Measurements from ENCODE around the gene HIRA. TPM values are rescaled to one million over a fixed set of nuclear protein-coding genes. Genes with fewer than 3 reads are reported as not detected.
A peak's percentile ranks its signal among the peaks of the same experiment; 100 is the strongest.
"Not testable (repeated sequence)": the region's sequence is repeated elsewhere in the genome, so short reads cannot be mapped to it uniquely, and the experiment has no call there.

The HIRA gene
- total RNA-seq, 4 donors from 2014 or later: 63.8 to 139 (median 107) TPM

DNA sequence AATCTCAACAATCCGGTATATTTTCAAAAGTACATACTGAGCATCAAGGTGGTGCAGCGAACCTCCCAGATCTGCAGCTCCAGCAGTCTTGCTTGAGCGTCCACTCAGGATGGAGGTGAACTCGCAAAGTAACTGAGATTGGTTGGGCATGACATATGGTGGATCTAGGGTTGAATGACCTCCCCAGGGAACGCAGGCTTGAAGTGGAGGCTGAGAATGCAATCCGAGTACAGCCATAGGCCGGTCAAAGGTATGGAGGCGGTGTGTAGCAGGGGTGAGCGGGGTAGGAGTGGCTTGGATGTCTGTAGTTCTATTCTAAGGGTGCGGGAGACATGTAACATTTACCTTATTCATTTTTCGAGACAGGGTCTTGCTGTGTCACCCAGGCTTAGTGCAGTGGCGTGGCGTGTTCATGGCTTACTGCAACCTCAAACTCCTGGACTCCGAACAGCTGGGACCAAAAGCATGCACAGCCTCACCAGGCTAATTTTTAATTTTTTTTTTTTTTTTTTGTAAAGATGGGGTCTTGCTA is 16.6 kb upstream of the HIRA start:
- TF ChIP-seq, protein P1, sequence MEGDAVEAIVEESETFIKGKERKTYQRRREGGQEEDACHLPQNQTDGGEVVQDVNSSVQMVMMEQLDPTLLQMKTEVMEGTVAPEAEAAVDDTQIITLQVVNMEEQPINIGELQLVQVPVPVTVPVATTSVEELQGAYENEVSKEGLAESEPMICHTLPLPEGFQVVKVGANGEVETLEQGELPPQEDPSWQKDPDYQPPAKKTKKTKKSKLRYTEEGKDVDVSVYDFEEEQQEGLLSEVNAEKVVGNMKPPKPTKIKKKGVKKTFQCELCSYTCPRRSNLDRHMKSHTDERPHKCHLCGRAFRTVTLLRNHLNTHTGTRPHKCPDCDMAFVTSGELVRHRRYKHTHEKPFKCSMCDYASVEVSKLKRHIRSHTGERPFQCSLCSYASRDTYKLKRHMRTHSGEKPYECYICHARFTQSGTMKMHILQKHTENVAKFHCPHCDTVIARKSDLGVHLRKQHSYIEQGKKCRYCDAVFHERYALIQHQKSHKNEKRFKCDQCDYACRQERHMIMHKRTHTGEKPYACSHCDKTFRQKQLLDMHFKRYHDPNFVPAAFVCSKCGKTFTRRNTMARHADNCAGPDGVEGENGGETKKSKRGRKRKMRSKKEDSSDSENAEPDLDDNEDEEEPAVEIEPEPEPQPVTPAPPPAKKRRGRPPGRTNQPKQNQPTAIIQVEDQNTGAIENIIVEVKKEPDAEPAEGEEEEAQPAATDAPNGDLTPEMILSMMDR (IDR thresholded peaks at IDR 0.05): no peak
- no peaks in the 10 kb centered on the region for H3K27me3 ChIP-seq
- H3K27ac ChIP-seq: peak overlapping the region; percentile 89 to 92 (median 91)
- no peaks in the 10 kb centered on the region for H3K9me3 ChIP-seq
- H3K36me3 ChIP-seq: peaks cover 0 to 18% of the 10 kb centered on the region in 2 donors
- H3K4me1 ChIP-seq: peaks cover 22 to 29% of the 10 kb centered on the region in 2 donors
- H3K4me3 ChIP-seq (replicated peaks in 1 of 3): peak overlapping the region; percentile 59 to 91 (median 72)
- WGBS, 2 donors: 15 to 16% methylated on average over 14 of the region's 14 CpGs
- DNase-seq: peak; percentile 32 to 33
- intact Hi-C loops (cut with DNase I): loop anchor here (10.0 kb wide), 1 partner anchor 53 kb away; no protein-coding TSS in a partner anchor

DNA sequence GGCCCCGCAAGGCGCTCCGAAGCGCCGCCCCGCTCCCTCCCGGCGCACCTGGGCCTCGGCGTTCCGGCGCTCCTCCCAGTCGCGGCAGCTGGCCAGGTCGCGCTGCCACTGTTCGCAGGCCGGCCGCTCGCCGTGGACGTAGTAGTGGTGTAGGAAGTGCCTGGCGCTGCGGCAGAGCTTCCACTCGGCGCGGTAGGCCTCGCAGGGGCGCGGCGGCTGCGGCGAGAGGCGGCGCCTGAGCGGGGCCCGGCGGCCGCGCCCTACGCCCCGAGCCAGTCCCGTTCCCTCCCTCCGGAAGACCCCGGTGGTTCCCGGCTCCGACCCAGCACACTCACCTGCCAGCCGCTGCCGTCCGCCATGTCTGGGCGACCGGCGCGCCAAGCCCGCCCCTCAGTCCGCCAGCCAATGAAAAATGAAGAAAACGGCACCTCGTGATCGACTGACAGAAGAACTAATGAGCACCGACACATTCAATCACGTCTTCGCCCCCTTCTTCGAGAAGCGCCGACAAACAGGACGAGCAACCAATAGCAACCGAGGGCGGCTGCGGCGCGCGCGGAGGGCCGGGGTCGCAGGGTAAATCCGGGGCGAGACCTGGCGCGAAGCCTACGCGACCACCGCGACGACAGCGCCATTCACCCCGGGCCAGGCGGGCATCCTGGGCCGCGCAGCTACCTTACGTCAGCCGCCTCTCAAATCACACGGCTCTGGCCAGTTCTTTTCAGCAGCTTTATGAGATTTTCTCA is 16.0 kb upstream of the HIRA start, which contains the start of gene C22orf39:
Gene C22orf39, minus strand, starts transcription at position 382 of the 746 bp plus-strand sequence. Its CDS starts 23 bp downstream, at position 359.
- H3K4me1 ChIP-seq: peaks cover 22 to 29% of the 10 kb centered on the region in 2 donors
- H3K36me3 ChIP-seq: peaks cover 0 to 13% of the 10 kb centered on the region in 2 donors
- TF ChIP-seq POLR2A (IDR thresholded peaks at IDR 0.05): peak; percentile 18 to 92
- TF ChIP-seq, protein P1 (IDR thresholded peaks at IDR 0.05): no peak
- H3K27me3 ChIP-seq: no peaks in the 10 kb centered on the region
- peak; percentile 92 to 93 for DNase-seq
- intact Hi-C loops (cut with DNase I): loop anchor here (10.0 kb wide), 1 partner anchor 53 kb away; no protein-coding TSS in a partner anchor
- peak within 1 kb of the TSS; percentile 59 to 91 (median 72) for H3K4me3 ChIP-seq (replicated peaks in 1 of 3)
- H3K27ac ChIP-seq: peak within 1 kb of the TSS; percentile 89 to 92 (median 91)
- no peaks in the 10 kb centered on the region for H3K9me3 ChIP-seq
- 0 to 1% methylated on average over 22 to 64 of the region's 92 CpGs for WGBS, 2 donors

DNA sequence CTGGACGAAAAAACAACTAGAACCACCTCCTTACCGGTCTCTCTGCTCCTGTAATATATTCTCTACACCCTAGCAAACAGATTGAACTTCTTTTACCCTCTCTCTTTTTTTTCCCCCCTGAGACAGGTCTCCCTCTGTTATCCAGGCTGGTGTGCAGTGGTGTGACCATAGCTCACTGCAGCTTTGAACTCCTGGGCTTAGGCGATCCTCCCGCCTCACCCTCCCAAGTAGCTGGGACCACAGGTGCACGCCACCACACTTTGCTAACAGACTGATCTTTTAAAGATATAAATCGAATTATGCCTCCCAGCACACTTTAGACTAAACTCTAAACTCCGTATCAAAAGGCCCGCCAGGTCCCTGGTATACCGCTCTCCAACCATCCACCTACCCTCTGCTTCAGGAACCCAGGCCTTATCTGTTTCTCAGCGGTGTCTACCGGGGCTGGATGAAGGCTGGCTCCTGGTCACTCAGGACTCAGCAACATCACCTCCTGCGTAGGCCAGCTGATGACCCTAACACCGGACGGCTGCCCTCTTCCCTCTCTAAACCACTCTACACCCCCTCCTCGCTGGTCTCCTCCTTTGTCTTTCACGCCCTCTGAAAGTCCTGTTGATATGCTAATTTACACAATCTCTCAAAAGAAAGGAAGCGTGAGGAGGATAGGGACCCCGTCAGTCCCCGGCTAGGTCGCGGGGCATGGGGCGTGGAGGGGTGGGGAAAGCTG is 15.2 kb upstream of the HIRA start:
- Histone ChIP-seq H3K9me3 (no peaks in the 10 kb centered on the region), H3K4me1 (peaks cover 22 to 29% of the 10 kb centered on the region in 2 donors), H3K4me3 (replicated peaks in 1 of 3) (peak overlapping the region; percentile 59 to 91 (median 72)), H3K27ac (peak overlapping the region; percentile 89 to 92 (median 91)), H3K36me3 (peaks cover 0 to 9% of the 10 kb centered on the region in 2 donors), H3K27me3 (no peaks in the 10 kb centered on the region)
- no peak for DNase-seq
- WGBS, 2 donors: 18 to 22% methylated on average over 22 of the region's 22 CpGs
- no peak for TF ChIP-seq POLR2A (IDR thresholded peaks at IDR 0.05)
- TF ChIP-seq, protein P1 (IDR thresholded peaks at IDR 0.05): no peak
- intact Hi-C loops (cut with DNase I): loop anchor here (10.0 kb wide), 1 partner anchor 52 kb away; no protein-coding TSS in a partner anchor

DNA sequence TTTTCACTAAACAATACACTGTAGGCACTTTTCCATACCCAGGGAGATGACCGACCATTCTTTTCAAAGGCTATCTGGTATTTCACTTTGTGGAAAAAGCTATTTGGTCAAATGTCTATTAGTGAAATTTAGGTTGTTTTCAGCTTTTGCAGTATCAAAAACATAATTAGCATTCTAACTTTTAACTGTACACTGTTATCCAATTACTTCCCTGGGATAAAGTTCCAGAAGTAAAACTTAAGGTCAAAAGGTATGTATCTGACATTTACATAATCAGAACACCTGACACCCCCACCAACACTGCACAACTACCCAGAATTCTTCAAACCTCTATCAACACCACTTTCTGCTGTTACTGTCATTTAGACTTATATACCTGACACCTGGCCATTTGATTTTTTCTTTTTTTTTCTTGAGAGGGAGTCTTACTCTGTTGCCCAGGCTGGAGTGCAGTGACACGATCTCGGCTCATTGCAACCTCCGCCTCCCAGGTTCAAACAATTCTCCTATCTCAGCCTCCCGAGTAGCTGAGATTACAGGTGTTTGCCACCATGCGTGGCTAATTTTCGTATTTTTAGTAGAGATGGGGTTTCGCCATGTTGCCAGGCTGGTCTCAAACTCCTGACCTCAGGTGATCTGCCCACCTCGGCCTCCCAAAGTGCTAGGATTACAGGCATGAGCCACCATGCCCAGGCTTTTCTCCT is 13.9 kb upstream of the HIRA start:
- not testable (repeated sequence) for H3K36me3 ChIP-seq; H3K27me3 ChIP-seq; H3K9me3 ChIP-seq; H3K4me3 ChIP-seq (replicated peaks in 1 of 3); DNase-seq
- Histone ChIP-seq H3K4me1 (peaks cover 22 to 29% of the 10 kb centered on the region in 2 donors), H3K27ac (peak overlapping the region in 1 of 3 donors; percentile 10)
- 93 to 94% methylated on average over 9 of the region's 9 CpGs for WGBS, 2 donors
- intact Hi-C loops (cut with DNase I): loop anchor here (10.0 kb wide), 1 partner anchor 51 kb away; no protein-coding TSS in a partner anchor

Measured in thyroid gland (tissue), 4 donors.